HG03565 (cell line): ENCODE measurements around the gene HMGCS2.

Source experiments
- ATAC-seq: cut with Tn5 transposase; IDR thresholded peaks from one replicate; pipeline ENCODE4 v1.9.1; 2021; ENCODE audit warnings: mild to moderate bottlenecking, moderate library complexity; ENCODE audit not compliant: unreplicated experiment

HMGCS2 gene

GRCh38 chr1:119764220-119764619 lies 4.5 kb downstream of the HMGCS2 start:
- ATAC-seq: no peak

GRCh38 chr1:119762953-119763352 lies 5.8 kb downstream of the HMGCS2 start:
- no peak for ATAC-seq

- ATAC-seq: no peak
These were observed 6.3 kb downstream of the HMGCS2 start for GRCh38 chr1:119762409-119762808.

- ATAC-seq: no peak
These were observed 10.1 kb downstream of the HMGCS2 start for GRCh38 chr1:119758584-119758983.

GRCh38 chr1:119752592-119752991 lies 16.1 kb downstream of the HMGCS2 start:
- ATAC-seq: no peak

- no peak for ATAC-seq
These were observed 20.7 kb downstream of the HMGCS2 start for GRCh38 chr1:119748040-119748439.

- no peak for ATAC-seq
These were observed 21.3 kb downstream of the HMGCS2 start for GRCh38 chr1:119747451-119747850.

- no peak for ATAC-seq
These were observed 23.7 kb downstream of the HMGCS2 start for GRCh38 chr1:119745034-119745433.

GRCh38 chr1:119744598-119744942 lies 24.1 kb downstream of the HMGCS2 start:
- no peak for ATAC-seq

- peak; percentile 79 for ATAC-seq
These were observed 24.7 kb downstream of the HMGCS2 start for GRCh38 chr1:119743776-119744597.

- ATAC-seq: no peak
These were observed 25.4 kb downstream of the HMGCS2 start for GRCh38 chr1:119743308-119743707.

- no peak for ATAC-seq
These were observed 26.0 kb downstream of the HMGCS2 start for GRCh38 chr1:119742677-119743076.

- ATAC-seq: no peak
These were observed 26.5 kb downstream of the HMGCS2 start for GRCh38 chr1:119742202-119742601.

- ATAC-seq: no peak
These were observed 27.6 kb downstream of the HMGCS2 start for GRCh38 chr1:119740896-119741780.

GRCh38 chr1:119740261-119740660 lies 28.4 kb downstream of the HMGCS2 start:
- ATAC-seq: no peak

GRCh38 chr1:119739150-119739549 lies 29.6 kb downstream of the HMGCS2 start:
- ATAC-seq: no peak

- ATAC-seq: no peak
These were observed 30.5 kb downstream of the HMGCS2 start for GRCh38 chr1:119738100-119738720.

- no peak for ATAC-seq
These were observed 31.5 kb downstream of the HMGCS2 start for GRCh38 chr1:119737040-119737682.

- ATAC-seq: no peak
These were observed 32.1 kb downstream of the HMGCS2 start for GRCh38 chr1:119736649-119737039.

GRCh38 chr1:119735217-119735616 lies 33.5 kb downstream of the HMGCS2 start:
- ATAC-seq: no peak

GRCh38 chr1:119733754-119734153 lies 35.0 kb downstream of the HMGCS2 start:
- ATAC-seq: no peak
